Karpas-422 (cell line): Measurements from ENCODE around the gene CLINT1. TPM values are rescaled to one million over a fixed set of nuclear protein-coding genes. Genes with fewer than 3 reads are reported as not detected.
A peak's percentile ranks its signal among the peaks of the same experiment; 100 is the strongest.

ENCODE experiments used
- DNase-seq: peaks from one replicate; pipeline ENCODE4 v3.0.0-alpha.2; 2015
- H2AFZ ChIP-seq: fragments of 200-600 bp; sonication (generic); 2 replicates; pipeline ENCODE4 v1.6.1; 2014; ENCODE audit warnings: antibody characterized with exemption, low read length, mixed read lengths
- H3K27ac ChIP-seq: fragments of 200-600 bp; sonication (generic); 2 replicates; pipeline ENCODE4 v1.5.1; 2014; ENCODE audit warnings: mild to moderate bottlenecking, low read length, moderate library complexity
- H3K27me3 ChIP-seq: fragments of 200-600 bp; sonication (generic); 2 replicates; pipeline ENCODE4 v1.6.1; 2014; ENCODE audit warnings: low read length, mixed read lengths
- H3K36me3 ChIP-seq: fragments of 200-600 bp; sonication (generic); 2 replicates; pipeline ENCODE4 v1.6.1; 2014; ENCODE audit warnings: low read length, mixed read lengths; ENCODE audit not compliant: insufficient read depth
- H3K4me1 ChIP-seq: fragments of 200-600 bp; sonication (generic); 2 replicates; pipeline ENCODE4 v1.6.1; 2014; ENCODE audit warnings: mild to moderate bottlenecking, low read length, mixed read lengths
- H3K4me2 ChIP-seq: fragments of 200-600 bp; sonication (generic); 2 replicates; pipeline ENCODE4 v1.6.1; 2014; ENCODE audit warnings: low read length, low read depth, mild to moderate bottlenecking; ENCODE audit not compliant: poor library complexity, severe bottlenecking
- H3K4me3 ChIP-seq: fragments of 200-600 bp; sonication (generic); 2 replicates; pipeline ENCODE4 v1.5.1; 2014; ENCODE audit warnings: mild to moderate bottlenecking, antibody characterized with exemption, low read length, mixed read lengths
- H3K79me2 ChIP-seq: fragments of 200-600 bp; sonication (generic); 2 replicates; pipeline ENCODE4 v1.6.1; 2014; ENCODE audit warnings: mild to moderate bottlenecking, low read length, mixed read lengths
- H3K9ac ChIP-seq: fragments of 200-600 bp; sonication (generic); 2 replicates; pipeline ENCODE4 v1.6.0; 2014; ENCODE audit warnings: low read length
- H3K9me2 ChIP-seq: fragments of 200-600 bp; sonication (generic), shearing (Covaris generic); replicated peaks from 2 replicates; pipeline ENCODE4 v1.6.0; 2014; ENCODE audit warnings: mild to moderate bottlenecking, low read length, moderate library complexity; ENCODE audit not compliant: insufficient read depth
- H3K9me3 ChIP-seq: fragments of 300-700, 200-600 bp; sonication (generic); 2 replicates; pipeline ENCODE4 v1.6.1; 2014; ENCODE audit warnings: low read length, mixed read lengths
- H4K20me1 ChIP-seq: fragments of 200-600 bp; sonication (generic); 2 replicates; pipeline ENCODE4 v1.6.1; 2014; ENCODE audit warnings: mild to moderate bottlenecking, antibody characterized with exemption, low read length, low read depth; ENCODE audit not compliant: insufficient read depth
- total RNA-seq: library from RNA; depleted of rRNA; stranded (reverse); fragments of >200 nt; shearing (Covaris generic); gene quantifications from 2 replicates; pipeline ENCODE4 v1.2.3, GENCODE V29; 2014; ENCODE audit warnings: low replicate concordance

CLINT1 gene
- total RNA-seq, 1 experiment from 2014 or later: 87.7 TPM

DNA sequence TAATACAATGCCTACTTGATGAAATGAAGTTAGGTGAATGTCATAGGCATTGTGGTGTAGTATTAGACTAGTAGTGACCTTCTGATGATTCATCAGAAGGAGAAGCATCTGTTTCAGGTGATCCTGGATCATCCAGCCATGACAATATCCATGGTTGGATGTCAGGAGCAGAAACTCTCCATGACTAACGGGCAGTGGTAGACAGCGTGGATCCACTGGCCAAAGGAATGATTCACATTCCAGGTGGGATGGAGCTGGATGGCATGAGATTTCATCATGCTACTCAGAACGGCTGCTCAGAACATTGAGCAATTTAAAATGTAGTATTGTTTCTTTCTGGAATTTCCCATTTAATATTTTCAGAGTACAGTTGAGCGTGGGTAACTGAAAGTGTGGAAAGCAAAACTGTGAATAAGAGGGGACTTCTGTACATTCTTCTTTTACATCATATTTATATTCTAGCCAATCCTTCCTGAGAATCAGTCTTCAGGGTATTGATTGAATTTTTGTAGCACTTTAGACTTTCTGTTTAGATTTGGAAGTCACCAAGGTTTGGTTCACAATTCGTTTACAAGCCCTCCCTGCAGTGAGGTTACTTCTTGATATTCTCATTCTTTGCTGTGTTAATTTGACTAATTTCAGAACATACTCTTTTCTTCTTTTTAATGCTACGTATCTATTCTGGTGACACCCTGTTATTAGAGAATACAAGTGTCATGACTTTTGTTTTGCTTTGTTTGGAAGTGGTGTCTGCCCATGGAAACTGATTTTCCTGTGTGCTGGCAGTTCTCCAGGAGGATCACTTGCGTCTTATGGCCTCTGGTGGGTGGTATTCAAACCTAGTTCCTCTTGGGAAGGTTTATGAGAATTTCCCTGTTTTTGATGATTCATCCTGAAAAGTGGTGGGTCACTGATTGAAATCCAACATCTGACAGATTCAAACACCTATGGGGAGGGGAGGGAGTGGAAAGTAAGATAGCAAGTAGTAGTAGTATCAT lies 12.2 kb upstream of the CLINT1 start:
- Histone ChIP-seq H4K20me1 (no peaks in the 10 kb centered on the region), H3K9me3 (no peaks in the 10 kb centered on the region), H3K79me2 (no peaks in the 10 kb centered on the region), H3K9me2 (no peaks in the 10 kb centered on the region), H3K4me2 (no peak overlapping the region), H3K9ac (no peak overlapping the region), H3K4me3 (no peak overlapping the region), H2AFZ (no peak overlapping the region), H3K27ac (no peak overlapping the region), H3K4me1 (no peaks in the 10 kb centered on the region), H3K27me3 (no peaks in the 10 kb centered on the region), H3K36me3 (no peaks in the 10 kb centered on the region)
- no peak for DNase-seq

DNA sequence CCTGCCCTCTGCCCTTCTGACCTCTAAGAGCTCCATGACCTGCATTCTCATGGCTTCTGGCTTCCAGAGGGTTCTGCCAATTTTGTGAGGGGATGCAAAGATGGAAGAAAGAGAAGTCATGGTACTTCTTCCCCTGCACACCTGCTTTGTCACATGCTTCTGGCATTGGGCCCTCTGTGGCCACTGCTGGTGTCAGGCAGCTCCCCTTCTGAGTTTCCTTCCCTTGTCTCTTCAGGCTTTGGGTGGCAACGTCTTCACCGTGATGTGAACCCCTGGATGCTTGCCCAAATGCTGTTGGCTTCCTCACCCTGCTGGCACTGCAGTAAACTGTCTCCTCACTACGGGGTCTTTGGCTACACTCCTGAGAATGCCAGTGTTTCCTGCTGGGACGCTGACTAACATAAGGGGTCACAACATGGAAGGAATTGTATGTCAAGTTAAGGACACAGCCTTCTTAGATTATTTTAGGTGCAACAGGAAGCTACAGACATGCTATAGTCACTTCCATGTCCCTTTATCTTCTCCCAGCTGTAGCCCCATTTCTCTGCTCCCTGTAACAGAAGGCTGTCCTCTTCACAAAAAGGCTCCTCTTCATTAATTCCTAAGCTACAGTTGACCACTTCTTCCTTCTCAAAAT lies 8.9 kb upstream of the CLINT1 start:
- H3K9me3 ChIP-seq: no peaks in the 10 kb centered on the region
- H2AFZ ChIP-seq: no peak overlapping the region
- H3K9ac ChIP-seq: no peak overlapping the region
- H3K9me2 ChIP-seq: no peaks in the 10 kb centered on the region
- DNase-seq: no peak
- H4K20me1 ChIP-seq: no peaks in the 10 kb centered on the region
- H3K4me3 ChIP-seq: no peak overlapping the region
- H3K4me2 ChIP-seq: no peak overlapping the region
- H3K27ac ChIP-seq: no peak overlapping the region
- H3K4me1 ChIP-seq: no peaks in the 10 kb centered on the region
- no peaks in the 10 kb centered on the region for H3K36me3 ChIP-seq
- no peaks in the 10 kb centered on the region for H3K79me2 ChIP-seq
- no peaks in the 10 kb centered on the region for H3K27me3 ChIP-seq

DNA sequence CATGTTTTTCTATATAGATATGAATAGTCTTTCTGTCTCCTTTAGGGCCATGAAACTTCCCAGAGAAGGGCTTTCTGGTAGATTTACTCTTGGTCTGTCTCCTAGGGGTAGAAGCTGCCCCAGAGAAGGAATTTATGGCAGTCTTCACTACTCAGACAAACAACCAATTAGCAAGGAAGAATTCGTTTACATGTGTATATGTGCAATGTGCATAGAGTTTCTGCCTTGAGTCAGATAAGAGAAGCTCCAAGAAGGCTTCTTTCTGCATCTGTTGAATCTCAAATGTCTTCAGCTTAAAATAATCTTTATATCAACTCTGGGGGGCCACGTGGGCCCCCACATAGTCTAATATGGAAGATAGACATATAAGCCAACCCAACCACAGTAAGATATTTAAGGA lies 7.6 kb upstream of the CLINT1 start:
- Histone ChIP-seq H3K4me1 (peaks cover 11% of the 10 kb centered on the region), H3K27ac (no peak overlapping the region), H3K9me3 (no peaks in the 10 kb centered on the region), H3K9ac (no peak overlapping the region), H3K9me2 (no peaks in the 10 kb centered on the region), H3K4me2 (no peak overlapping the region), H2AFZ (no peak overlapping the region), H3K36me3 (no peaks in the 10 kb centered on the region), H3K27me3 (no peaks in the 10 kb centered on the region), H4K20me1 (no peaks in the 10 kb centered on the region), H3K4me3 (no peak overlapping the region), H3K79me2 (no peaks in the 10 kb centered on the region)
- no peak for DNase-seq

DNA sequence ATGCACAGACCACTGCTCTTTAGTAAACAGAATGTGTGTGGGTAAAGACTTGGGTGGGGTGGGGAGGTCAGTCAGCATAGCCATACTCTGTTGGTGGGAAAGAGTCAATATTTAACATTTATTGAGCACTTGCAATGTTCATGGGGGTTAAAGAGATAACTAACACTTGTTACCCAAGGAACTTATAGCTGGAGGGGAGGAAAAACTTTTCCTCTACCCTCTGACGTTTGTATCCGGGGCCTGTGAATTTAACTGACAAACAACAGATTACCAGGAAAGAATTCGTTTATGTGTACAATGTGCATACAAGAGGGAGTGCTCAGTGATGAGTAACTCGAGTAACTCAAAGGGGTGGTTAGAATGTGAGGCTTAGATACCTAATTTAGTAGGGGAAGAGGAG lies 6.8 kb upstream of the CLINT1 start:
- Histone ChIP-seq H3K9me2 (no peaks in the 10 kb centered on the region), H3K4me2 (no peak overlapping the region), H3K9ac (no peak overlapping the region), H3K27ac (no peak overlapping the region), H2AFZ (no peak overlapping the region), H3K79me2 (no peaks in the 10 kb centered on the region), H3K36me3 (no peaks in the 10 kb centered on the region), H4K20me1 (no peaks in the 10 kb centered on the region), H3K4me1 (peaks cover 19% of the 10 kb centered on the region), H3K4me3 (no peak overlapping the region), H3K27me3 (no peaks in the 10 kb centered on the region), H3K9me3 (no peaks in the 10 kb centered on the region)
- DNase-seq: no peak

DNA sequence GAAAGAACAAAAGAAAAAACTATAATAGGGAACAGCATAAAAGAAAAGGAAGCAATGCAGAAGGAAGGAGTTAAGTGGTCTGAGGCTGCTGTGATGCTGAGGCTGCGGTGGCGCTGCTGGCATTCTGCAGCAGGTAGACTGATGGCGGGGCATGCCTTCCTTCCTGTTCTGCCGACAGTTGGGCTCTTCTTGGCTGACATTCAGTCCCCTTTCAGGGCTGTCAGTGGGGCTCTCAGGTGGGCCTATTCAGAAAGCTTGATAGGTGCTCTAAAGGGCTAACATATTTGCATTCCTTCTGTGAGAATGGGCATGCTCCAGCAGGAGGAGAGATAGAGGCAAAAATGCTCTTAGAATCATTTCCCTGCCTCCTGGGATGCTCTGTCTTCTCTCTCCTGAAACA lies 5.1 kb upstream of the CLINT1 start:
- no peak overlapping the region for H2AFZ ChIP-seq

DNA sequence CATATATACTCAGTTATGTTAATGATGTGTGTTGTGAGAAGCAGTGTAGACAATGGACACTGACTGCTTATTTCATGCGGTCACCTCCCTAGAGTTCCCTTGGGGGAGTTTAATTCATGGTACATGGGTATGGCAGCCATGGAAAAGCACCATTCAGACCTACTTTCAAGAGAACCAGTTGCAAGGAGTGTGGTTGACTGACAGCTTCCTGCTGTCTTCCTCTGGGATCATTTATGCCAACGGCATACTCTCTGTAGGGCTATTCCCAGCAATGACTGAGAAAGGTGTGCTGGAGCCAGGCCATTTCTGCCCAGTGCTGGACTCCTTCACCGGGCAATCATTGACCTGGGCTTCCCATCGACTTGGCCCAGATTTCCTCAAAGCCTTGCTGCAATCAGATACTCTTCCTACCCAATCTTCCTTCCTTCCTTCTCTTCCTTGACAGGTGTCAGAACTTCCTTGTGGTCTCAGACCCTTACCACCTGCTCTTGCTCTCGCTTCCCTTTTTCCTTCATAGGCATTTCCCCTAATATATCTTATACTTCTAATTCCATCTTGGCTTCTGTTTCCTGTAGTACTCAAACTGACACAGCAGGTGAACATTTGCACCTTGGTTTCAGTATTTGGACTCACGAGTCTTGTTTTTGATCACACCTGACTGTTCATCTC lies 3.4 kb upstream of the CLINT1 start:
- Histone ChIP-seq H3K9me2 (no peaks in the 10 kb centered on the region), H3K4me2 (no peak overlapping the region), H3K27ac (no peak overlapping the region), H3K36me3 (no peaks in the 10 kb centered on the region), H3K27me3 (no peaks in the 10 kb centered on the region), H3K4me3 (no peak overlapping the region), H4K20me1 (peaks cover 8% of the 10 kb centered on the region; the same call in 1 of the 2 replicates), H3K9me3 (no peaks in the 10 kb centered on the region), H3K9ac (no peak overlapping the region), H2AFZ (no peak overlapping the region), H3K4me1 (peaks cover 33% of the 10 kb centered on the region), H3K79me2 (peaks cover 17% of the 10 kb centered on the region)
- no peak for DNase-seq

More for the DNA sequence above, 5.1 kb upstream of the CLINT1 start:
- Histone ChIP-seq H3K27me3 (no peaks in the 10 kb centered on the region), H3K27ac (no peak overlapping the region), H3K9ac (no peak overlapping the region), H3K4me2 (no peak overlapping the region), H3K9me2 (no peaks in the 10 kb centered on the region), H3K4me1 (peaks cover 26% of the 10 kb centered on the region), H3K36me3 (no peaks in the 10 kb centered on the region), H4K20me1 (no peaks in the 10 kb centered on the region), H3K79me2 (no peaks in the 10 kb centered on the region), H3K9me3 (no peaks in the 10 kb centered on the region), H3K4me3 (no peak overlapping the region)
- DNase-seq: no peak

DNA sequence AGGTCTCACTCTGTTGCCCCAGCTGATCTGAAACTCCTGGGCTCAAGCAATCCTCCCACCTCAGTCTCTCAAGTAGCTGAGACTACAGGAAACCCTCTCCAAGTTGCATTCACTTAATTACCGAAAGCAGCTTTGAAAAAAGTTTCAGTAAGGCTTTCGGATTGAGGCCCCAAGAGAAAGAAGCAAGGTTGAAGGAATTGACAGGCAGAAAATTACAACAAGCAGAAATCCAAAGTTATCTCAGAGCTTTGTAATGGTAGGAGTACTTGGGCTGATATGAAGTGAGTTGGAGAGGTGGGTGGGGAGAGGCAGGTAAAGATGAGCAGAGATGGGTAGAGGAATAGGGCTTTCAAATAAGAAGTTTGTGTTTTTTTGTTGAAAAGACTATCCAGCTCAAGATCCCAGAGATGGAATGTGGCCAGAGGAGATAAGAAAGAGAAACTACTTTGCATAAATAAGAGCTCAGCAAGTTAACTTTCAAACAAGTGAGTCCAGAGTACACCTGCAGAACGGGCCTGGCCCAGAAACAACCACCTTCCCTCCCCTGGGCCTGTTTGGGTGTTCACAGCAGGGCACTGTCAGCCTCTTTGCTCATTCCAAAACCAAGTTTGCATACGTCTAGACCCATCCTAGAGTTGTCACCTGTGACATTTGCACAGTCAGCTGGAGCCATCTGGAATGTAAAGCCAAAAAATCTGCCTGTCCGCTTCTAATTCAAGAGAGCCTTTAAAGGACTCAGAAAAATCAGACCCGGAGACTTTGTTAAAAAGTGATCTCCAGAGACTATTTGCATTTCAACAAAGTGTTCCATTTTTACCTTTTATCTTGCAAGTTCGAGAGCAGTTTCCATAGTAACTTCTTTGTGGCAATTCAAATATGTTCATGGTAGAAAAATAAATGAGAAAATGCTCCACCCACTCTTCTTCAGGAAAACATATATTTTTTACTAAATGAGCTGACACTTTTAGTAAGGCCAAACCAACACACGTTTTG lies 2.2 kb upstream of the CLINT1 start:
- DNase-seq: peak; percentile 56

More for the DNA sequence above, 2.2 kb upstream of the CLINT1 start:
- Histone ChIP-seq H3K4me3 (peak overlapping the region; percentile 14; the same call in 1 of the 2 replicates), H2AFZ (0 out of 2 replicates have a peak overlapping the region, but pooled peaks have one; percentile 35), H4K20me1 (peaks cover 8% of the 10 kb centered on the region; the same call in 1 of the 2 replicates), H3K4me1 (peaks cover 44% of the 10 kb centered on the region), H3K9me2 (no peaks in the 10 kb centered on the region), H3K4me2 (peak overlapping the region; percentile 59), H3K27me3 (no peaks in the 10 kb centered on the region), H3K9ac (no peak overlapping the region), H3K27ac (peak overlapping the region; percentile 59), H3K36me3 (no peaks in the 10 kb centered on the region; the same call in 1 of the 2 replicates), H3K79me2 (peaks cover 28% of the 10 kb centered on the region), H3K9me3 (no peaks in the 10 kb centered on the region)
